Neutrophil (primary cell): ENCODE results near the gene SLC5A10.

Source experiments
- H3K27ac ChIP-seq: fragments of 200-600 bp; sonication (generic); 2 replicates; pipeline ENCODE4 v1.5.1; 2016; ENCODE audit warnings: mild to moderate bottlenecking, moderate library complexity
- H3K27me3 ChIP-seq: fragments of 200-600 bp; sonication (generic); 2 replicates; pipeline ENCODE4 v1.6.0; 2016; ENCODE audit warnings: mild to moderate bottlenecking
- H3K36me3 ChIP-seq: fragments of 200-600 bp; sonication (generic); 2 replicates; pipeline ENCODE4 v1.5.1; 2017
- H3K4me1 ChIP-seq, 2 experiments: fragments of 200-600 bp in 1 of 2; sonication (generic) in 1 of 2; 1 replicate in 1 of 2; 2 replicates in 1 of 2; pipeline versions ENCODE4 v1.5.1 to v1.6.1; 2013 to 2016; ENCODE audit warnings: low read depth in 1 of 2, low read length in 1 of 2, mild to moderate bottlenecking in 1 of 2, moderate library complexity in 1 of 2; ENCODE audit not compliant: control insufficient read depth in 1 of 2, insufficient read depth in 1 of 2
- H3K4me3 ChIP-seq, 2 experiments: fragments of 200-600 bp in 1 of 2; sonication (generic) in 1 of 2; 1 replicate in 1 of 2; 2 replicates in 1 of 2; pipeline ENCODE4 v1.5.1; 2013 to 2016; ENCODE audit warnings: low read depth in 1 of 2, low read length in 1 of 2, mild to moderate bottlenecking in 1 of 2, moderate library complexity in 1 of 2
- H3K9me3 ChIP-seq: fragments of 200-600 bp; sonication (generic); 2 replicates; pipeline ENCODE4 v1.5.1; 2016
- CTCF ChIP-seq: fragments of 200-600 bp; sonication (generic); IDR thresholded peaks from 2 replicates; pipeline ENCODE4 v1.5.1; 2016; ENCODE audit warnings: antibody characterized with exemption

Gene SLC5A10

GRCh38 chr17:18993905-18994526 lies 42.1 kb downstream of the SLC5A10 start:
- no peak for TF ChIP-seq CTCF
- peaks cover 9% of the 10 kb centered on the region in 2 experiments for H3K4me1 ChIP-seq
- no peak overlapping the region for H3K27ac ChIP-seq
- H3K9me3 ChIP-seq, result no peaks in the 10 kb centered on the region
- H3K4me3 ChIP-seq, result no peak overlapping the region
- H3K27me3 ChIP-seq, result peaks cover 9% of the 10 kb centered on the region
- peaks cover 23% of the 10 kb centered on the region for H3K36me3 ChIP-seq

- Histone ChIP-seq H3K27ac (no peak overlapping the region), H3K4me1 (peaks cover 9% of the 10 kb centered on the region in 2 experiments)
- no peak for TF ChIP-seq CTCF
Measured at GRCh38 chr17:18994631-18995030, 42.7 kb downstream of the SLC5A10 start.

GRCh38 chr17:18995220-18995619 lies 43.3 kb downstream of the SLC5A10 start:
- no peak for TF ChIP-seq CTCF
- Histone ChIP-seq H3K36me3 (peaks cover 17% of the 10 kb centered on the region), H3K4me1 (peaks cover 9% of the 10 kb centered on the region in 2 experiments), H3K4me3 (no peak overlapping the region), H3K9me3 (no peaks in the 10 kb centered on the region), H3K27me3 (peaks cover 9% of the 10 kb centered on the region), H3K27ac (no peak overlapping the region)

More at GRCh38 chr17:18994631-18995030, 42.7 kb downstream of the SLC5A10 start:
- Histone ChIP-seq H3K27me3 (peaks cover 9% of the 10 kb centered on the region), H3K36me3 (peaks cover 17% of the 10 kb centered on the region), H3K4me3 (no peak overlapping the region), H3K9me3 (no peaks in the 10 kb centered on the region)

- Histone ChIP-seq H3K9me3 (no peaks in the 10 kb centered on the region), H3K4me3 (no peak overlapping the region), H3K27ac (no peak overlapping the region), H3K4me1 (peaks cover 9% of the 10 kb centered on the region in 2 experiments), H3K36me3 (peaks cover 12% of the 10 kb centered on the region), H3K27me3 (peaks cover 21% of the 10 kb centered on the region)
- no peak for TF ChIP-seq CTCF
Measured at GRCh38 chr17:18996458-18996857, 44.5 kb downstream of the SLC5A10 start.

- H3K27ac ChIP-seq, result no peak overlapping the region
- no peaks in the 10 kb centered on the region for H3K9me3 ChIP-seq
- peaks cover 1 to 3% of the 10 kb centered on the region in 2 experiments for H3K4me1 ChIP-seq
- peaks cover 25% of the 10 kb centered on the region for H3K27me3 ChIP-seq
- H3K36me3 ChIP-seq, result peaks cover 11% of the 10 kb centered on the region
- no peak overlapping the region for H3K4me3 ChIP-seq
- TF ChIP-seq CTCF, result no peak
Measured at GRCh38 chr17:18997650-18998196, 45.8 kb downstream of the SLC5A10 start.
